Activated naive CD4-positive, alpha-beta T cell treated with anti-CD3 and anti-CD28 coated beads, Interleukin-2, amount 50 U/mL, for 16 hours (primary cell): Measurements from ENCODE around the gene DNMT3A.

Source experiments
- DNase-seq: peaks from one replicate; pipeline ENCODE4 v3.0.0-alpha.2; 2020

Gene DNMT3A

GRCh38 chr2:25372405-25373268, 30.9 kb upstream of the DNMT3A start:
- no peak for DNase-seq

- no peak for DNase-seq
Observed at GRCh38 chr2:25371253-25372241, 29.8 kb upstream of the DNMT3A start.

GRCh38 chr2:25369876-25370275, 28.2 kb upstream of the DNMT3A start:
- DNase-seq: no peak

GRCh38 chr2:25369439-25369838, 27.7 kb upstream of the DNMT3A start:
- no peak for DNase-seq

DNA sequence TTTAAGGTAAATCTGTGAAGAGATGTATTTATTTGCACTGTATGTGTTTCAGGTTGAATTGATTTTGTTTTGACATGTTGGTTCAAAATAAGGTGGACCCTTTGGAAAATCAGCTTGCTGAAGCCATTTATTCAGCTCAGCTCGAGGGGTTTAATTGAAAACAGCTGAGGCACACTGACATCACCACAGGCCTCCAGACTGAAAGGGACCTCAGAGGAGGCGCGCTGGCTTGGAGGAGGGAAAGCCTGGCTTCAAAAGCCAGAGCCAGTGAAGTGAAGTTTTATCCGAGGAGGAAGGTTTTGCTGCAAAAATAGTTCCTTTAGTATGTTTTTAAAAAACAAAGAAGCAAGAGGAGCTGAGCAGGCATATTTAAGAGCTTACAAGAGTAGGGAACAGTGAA, 26.9 kb upstream of the DNMT3A start:
- DNase-seq: no peak

- no peak for DNase-seq
Observed at GRCh38 chr2:25367296-25367695, 25.6 kb upstream of the DNMT3A start.

- no peak for DNase-seq
Observed at GRCh38 chr2:25366629-25367028, 24.9 kb upstream of the DNMT3A start.

GRCh38 chr2:25365241-25365640, 23.5 kb upstream of the DNMT3A start:
- no peak for DNase-seq

DNA sequence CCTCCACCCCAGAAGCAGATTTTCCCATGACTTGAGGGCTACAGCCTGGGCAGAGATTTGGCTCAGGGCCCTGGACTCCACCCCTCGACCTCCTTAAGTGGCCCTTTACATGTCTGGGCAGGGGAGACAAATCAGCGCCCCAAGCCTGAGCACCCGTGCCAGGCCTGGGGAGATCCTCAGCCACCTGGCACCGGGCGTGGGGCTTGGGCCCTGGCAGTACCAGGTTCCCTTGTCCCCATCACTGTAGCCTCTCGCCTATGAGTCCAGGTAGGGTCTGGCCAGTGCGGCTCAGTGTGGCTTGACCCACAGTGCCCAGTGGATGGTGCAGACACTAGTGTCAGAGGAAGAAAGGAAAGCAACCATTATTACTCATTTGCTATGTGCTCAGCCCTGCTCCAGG, 22.0 kb upstream of the DNMT3A start:
- DNase-seq: no peak

- DNase-seq: peak; percentile 49
Observed at GRCh38 chr2:25362434-25363145, 20.9 kb upstream of the DNMT3A start.

GRCh38 chr2:25362049-25362433, 20.3 kb upstream of the DNMT3A start:
- DNase-seq: peak; percentile 90

DNA sequence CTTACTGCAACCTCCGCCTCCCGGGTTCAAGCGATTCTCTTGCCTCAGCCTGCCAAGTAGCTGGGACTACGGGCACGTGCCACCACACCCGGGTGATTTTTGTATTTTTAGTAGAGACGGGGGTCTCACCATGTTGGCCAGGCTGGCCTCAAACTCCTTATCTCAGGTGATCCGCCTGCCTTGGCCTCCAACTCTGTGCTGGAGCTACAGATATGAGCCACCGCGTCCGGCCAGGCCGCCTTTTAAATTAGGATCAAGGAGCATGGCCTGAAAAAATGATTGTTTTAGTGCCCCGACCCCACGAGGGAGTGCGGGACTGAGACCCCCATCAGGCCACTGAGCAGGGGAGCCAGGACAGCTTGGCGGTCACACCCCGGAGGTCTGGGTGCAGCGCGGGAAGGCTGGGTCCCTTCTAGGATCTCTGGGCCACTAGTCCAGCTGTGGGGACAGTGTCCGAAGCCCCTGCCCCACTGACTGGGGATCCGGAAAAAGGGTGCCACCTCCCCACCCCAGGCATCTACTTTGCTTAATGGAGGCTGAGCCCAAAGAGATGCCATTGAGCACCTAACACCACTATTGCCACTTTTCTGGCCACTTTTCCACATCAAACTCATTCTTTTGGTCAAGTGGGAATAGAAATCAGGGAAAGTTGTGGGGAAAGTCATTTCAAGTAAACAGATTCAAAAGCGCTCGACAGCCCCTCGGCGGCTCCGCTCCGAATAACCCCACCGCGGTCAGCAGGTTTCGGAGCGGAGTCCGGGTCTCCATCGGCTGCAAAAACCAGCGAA, 19.7 kb upstream of the DNMT3A start:
- DNase-seq: no peak

DNA sequence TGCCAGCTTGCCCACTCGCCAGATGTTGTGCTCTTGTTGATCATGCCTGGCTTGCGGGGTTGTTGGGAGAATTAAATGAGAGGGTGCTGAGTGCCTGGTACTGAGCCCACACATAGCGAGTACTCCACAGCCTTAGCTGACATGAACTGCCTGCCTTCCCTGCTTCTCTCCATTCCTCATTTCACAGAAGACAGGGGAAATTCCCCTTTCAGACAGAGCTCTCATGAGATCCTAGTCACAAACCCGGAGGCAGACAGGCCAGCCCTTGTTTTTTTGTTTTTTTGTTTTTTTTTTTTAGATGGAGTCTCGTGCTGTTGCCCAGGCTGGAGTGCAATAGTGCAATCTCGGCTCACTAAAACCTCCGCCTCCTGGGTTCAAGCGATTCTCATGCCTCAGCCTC, 17.1 kb upstream of the DNMT3A start:
- no peak for DNase-seq

DNA sequence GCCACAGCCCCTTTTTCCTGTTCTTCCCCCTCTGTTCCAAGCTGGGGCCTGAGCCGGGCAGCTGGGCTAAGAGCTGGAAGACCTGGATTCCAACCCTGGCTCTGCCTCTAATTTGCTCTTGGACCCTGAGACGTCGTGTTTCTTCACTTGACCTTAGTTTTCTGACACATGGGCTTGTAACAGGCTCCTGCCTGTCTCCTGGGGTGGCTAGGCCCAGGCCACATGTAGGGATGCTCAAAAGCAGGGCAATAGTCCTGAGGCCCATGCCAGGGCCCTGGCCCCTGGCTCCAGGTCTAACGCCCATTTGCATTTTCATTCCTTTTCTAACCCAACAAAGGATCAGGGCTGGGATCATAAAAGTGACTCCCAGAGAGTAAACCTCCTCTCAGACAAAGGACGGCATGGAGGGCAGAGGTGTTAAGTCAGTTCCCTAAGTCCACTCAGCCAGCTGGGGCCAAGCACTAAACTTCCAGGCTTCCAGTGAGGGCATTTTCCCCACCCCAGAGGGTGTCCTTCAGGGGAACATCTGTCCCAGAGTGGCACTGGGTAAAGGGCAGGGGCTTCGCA, 16.6 kb upstream of the DNMT3A start:
- no peak for DNase-seq

- no peak for DNase-seq
Observed at GRCh38 chr2:25356088-25356487, 14.4 kb upstream of the DNMT3A start.

DNA sequence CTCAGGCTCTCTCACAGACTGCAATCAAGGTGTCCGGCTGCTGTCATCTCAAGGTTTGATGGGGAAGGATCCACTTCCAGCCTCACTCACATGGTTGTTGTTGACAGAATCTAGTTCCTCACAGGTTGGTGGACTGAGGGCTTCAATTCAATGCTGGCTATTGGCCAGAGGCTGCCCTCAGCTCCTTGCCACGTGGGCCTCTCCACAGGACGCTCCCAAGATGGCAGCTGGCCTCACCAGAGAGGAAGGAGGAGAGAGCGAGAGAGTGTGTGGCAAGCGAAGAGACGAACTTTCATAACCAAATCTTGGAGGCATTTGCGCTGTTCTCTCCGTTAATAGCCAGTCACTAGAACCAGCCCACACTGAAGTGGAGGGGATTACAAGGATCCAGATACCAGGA, 13.5 kb upstream of the DNMT3A start:
- DNase-seq: no peak

DNA sequence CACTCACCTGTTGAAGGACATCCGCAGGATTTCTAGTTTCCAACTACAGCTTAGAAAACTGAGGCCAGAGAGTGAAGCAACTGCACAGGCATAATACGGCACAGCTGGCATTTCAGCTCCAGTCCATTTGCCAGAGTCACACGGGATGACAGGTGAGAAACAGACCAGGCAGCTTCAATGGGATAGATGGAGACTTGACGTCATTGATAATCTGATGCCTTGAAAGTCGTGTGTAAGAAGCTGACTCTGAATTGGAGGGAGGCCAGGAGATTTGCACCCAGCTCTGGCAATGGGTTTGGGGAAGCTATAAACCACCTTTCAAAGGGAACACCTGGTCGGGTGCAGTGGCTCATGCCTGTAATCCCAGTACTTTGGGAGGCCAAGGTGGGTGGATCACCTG, 12.4 kb upstream of the DNMT3A start:
- DNase-seq: no peak

DNA sequence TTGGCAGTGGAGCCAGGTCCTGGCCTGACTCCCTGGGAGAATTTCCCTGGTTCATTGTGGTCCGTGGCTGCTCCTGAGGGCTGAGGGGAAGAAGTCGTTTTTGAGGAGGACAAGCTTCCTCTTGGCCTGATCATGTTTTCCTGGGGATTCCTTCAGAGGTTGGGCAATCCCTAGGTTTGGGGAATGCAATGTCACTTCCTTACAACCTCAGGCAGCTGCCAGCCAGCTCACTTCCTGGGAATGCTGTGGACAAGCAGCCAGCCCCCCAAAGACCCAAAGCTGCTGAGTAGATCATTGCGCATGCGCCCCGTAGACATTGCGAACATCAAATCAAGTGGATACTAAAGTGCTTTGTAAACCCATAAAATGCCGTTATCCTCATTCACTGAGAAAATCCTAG, 7.7 kb upstream of the DNMT3A start:
- DNase-seq: no peak

DNA sequence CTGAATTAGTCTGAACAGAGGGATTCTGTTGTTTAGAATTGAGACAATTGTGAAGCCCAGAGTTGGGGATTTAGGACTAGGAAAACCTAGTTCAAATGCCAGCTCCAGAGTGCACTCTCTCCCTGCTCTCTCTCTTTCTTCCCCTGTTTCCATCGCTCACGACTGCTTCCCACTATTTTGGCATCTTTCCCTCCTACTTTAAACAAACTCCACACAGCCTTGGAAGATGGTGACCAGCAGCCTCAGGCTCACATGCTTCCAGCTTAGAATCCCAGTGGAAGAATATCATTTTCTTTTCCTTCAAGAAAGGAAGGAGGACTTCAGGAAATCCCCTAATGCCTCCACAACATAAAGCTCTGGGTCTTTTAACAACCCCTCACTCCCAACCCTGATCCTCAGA, 6.1 kb upstream of the DNMT3A start:
- DNase-seq: no peak

DNA sequence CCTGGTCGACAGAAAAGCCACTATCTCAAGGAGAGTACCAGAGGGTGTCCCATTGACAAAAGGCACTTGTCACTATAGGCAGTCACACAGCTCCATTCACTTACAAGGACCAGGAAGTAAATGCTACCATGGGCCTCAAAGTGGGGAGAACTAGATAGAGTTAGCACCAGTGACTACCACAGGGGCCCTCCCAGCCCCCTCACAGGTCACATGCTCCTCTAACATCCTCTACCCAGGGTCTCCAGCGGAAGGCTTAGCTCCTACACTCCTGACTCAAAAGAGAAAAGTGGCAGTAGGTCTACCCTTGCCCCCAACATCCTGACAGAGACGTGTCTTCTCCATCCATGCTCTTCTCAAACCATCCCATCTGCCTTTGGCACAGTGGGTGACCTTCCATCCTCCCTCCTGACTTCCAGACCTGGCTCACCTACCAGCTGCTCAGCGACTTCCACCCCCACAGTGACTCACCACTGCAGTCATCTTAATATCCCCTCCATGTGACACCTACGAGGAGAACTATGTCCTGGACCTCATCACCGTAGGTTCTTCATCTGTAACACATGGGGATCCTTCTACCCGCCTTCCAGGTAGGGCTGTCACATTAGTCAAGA, 5.6 kb upstream of the DNMT3A start:
- peak; percentile 30 for DNase-seq

DNA sequence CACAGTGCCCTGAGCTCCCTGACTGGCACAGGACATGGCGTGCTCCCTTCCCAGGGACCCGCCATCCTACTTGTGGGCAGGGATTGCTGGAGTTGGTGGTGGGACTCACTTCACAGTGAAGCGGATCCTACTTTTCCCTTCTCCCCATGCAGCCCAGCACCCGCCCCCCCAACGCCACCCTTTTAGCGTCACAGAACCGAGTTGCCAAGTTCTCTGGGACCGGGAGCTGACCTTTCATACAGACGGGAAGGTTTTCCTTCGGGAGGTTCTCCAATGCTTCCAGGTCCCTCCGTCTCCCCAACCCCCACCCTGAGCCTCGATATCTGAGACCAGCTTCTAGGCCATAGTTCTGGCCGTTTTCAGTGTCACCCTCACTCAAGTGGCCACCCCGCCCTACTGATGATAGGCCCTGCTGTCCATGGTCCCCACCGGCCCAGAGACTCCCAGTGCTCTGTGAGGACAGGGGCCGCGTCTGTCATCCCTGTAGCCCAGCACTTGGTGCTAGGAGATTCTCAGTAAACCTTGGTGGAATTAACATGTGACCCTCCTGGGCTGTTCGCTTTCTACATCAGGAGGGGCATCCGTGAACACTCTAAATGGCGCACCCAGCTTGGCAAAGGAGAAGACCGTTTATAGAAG, 1.6 kb upstream of the DNMT3A start:
- DNase-seq: no peak
